Left ventricle myocardium inferior (tissue), 1 donor: Measurements from ENCODE around the gene PPP1R12B. TPM values are rescaled to one million over a fixed set of nuclear protein-coding genes. Genes with fewer than 3 reads are reported as not detected.
A peak's percentile ranks its signal among the peaks of the same experiment; 100 is the strongest.
"Not testable (repeated sequence)": the region's sequence is repeated elsewhere in the genome, so short reads cannot be mapped to it uniquely, and the experiment has no call there.

Experiments
- DNase-seq: peaks from one replicate; pipeline ENCODE4 v3.0.0-alpha.2; 2020
- H3K27ac ChIP-seq: fragments of 200-600 bp; replicated peaks from 2 replicates; pipeline ENCODE4 v1.8.0; 2021
- H3K27me3 ChIP-seq: fragments of 200-600 bp; 2 replicates; pipeline ENCODE4 v1.8.0; 2021; ENCODE audit warnings: low read depth
- H3K36me3 ChIP-seq: fragments of 200-600 bp; 2 replicates; pipeline ENCODE4 v1.8.0; 2021
- H3K4me1 ChIP-seq: fragments of 200-600 bp; 2 replicates; pipeline ENCODE4 v1.8.0; 2021
- H3K4me3 ChIP-seq: fragments of 200-600 bp; 2 replicates; pipeline ENCODE4 v1.8.0; 2021; ENCODE audit warnings: mild to moderate bottlenecking, moderate library complexity
- H3K9me3 ChIP-seq: fragments of 200-600 bp; replicated peaks from 2 replicates; pipeline ENCODE4 v1.8.0; 2021
- CTCF ChIP-seq: fragments of 200-600 bp; IDR thresholded peaks from 2 replicates; pipeline ENCODE4 v1.8.0; 2021; ENCODE audit warnings: antibody characterized with exemption, mild to moderate bottlenecking, borderline replicate concordance
- intact Hi-C: fragments of 100-400 bp; cut with micrococcal nuclease; formaldehyde crosslinking; loops from one replicate; pipeline ENCODE4 v1.11.0; 2022
- total RNA-seq: library from RNA; stranded (reverse); fragmentation: NEBNext Ultra II Directional; extraction: Animal tissue kit (Norgen Biotek cat#: 25700); gene quantifications from one replicate; pipeline ENCODE4 v1.2.1, GENCODE V29; 2021
- donor health status: DM: no; HTN: yes; CAD: no; lungs with severe emphysema.

Gene PPP1R12B
- total RNA-seq, 1 donor from 2014 or later = 706 TPM

GRCh38 chr1:202625416-202626360 lies 277.2 kb downstream of the PPP1R12B start:
- H3K27me3 ChIP-seq = peaks cover 3% of the 10 kb centered on the region
- H3K27ac ChIP-seq = no peak overlapping the region
- DNase-seq = peak; percentile 72
- TF ChIP-seq CTCF = peak; percentile 82
- H3K4me3 ChIP-seq = no peak overlapping the region
- peaks cover 35% of the 10 kb centered on the region for H3K4me1 ChIP-seq
- intact Hi-C loops = no loop called here
- no peaks in the 10 kb centered on the region for H3K36me3 ChIP-seq
- no peaks in the 10 kb centered on the region for H3K9me3 ChIP-seq

- Histone ChIP-seq H3K27me3 (peaks cover 15% of the 10 kb centered on the region), H3K4me1 (peaks cover 35% of the 10 kb centered on the region), H3K27ac (peak overlapping the region; percentile 32)
- H3K9me3 ChIP-seq, DNase-seq, H3K36me3 ChIP-seq, intact Hi-C loops, H3K4me3 ChIP-seq: not testable (repeated sequence)
Measured at GRCh38 chr1:202627036-202627435, 278.5 kb downstream of the PPP1R12B start.

- no peak overlapping the region for H3K4me3 ChIP-seq
- no peaks in the 10 kb centered on the region for H3K36me3 ChIP-seq
- H3K4me1 ChIP-seq = peaks cover 30% of the 10 kb centered on the region
- no peak overlapping the region for H3K27ac ChIP-seq
- no peak for DNase-seq
- H3K9me3 ChIP-seq = no peaks in the 10 kb centered on the region
- peaks cover 23% of the 10 kb centered on the region for H3K27me3 ChIP-seq
- intact Hi-C loops = no loop called here
- no peak for TF ChIP-seq CTCF
Measured at GRCh38 chr1:202627841-202628565, 279.5 kb downstream of the PPP1R12B start.

- intact Hi-C loops = no loop called here
Measured at GRCh38 chr1:202628646-202629215, 280.2 kb downstream of the PPP1R12B start.

GRCh38 chr1:202629257-202629811 lies 280.8 kb downstream of the PPP1R12B start:
- DNase-seq, intact Hi-C loops, H3K27ac ChIP-seq, H3K36me3 ChIP-seq, H3K9me3 ChIP-seq, H3K4me3 ChIP-seq: not testable (repeated sequence)
- Histone ChIP-seq H3K27me3 (peaks cover 36% of the 10 kb centered on the region), H3K4me1 (peaks cover 23% of the 10 kb centered on the region)

More at GRCh38 chr1:202628646-202629215, 280.2 kb downstream of the PPP1R12B start:
- no peak for DNase-seq
- peaks cover 30% of the 10 kb centered on the region for H3K27me3 ChIP-seq
- H3K4me3 ChIP-seq = no peak overlapping the region
- no peak for TF ChIP-seq CTCF
- H3K36me3 ChIP-seq = no peaks in the 10 kb centered on the region
- H3K27ac ChIP-seq = no peak overlapping the region
- no peaks in the 10 kb centered on the region for H3K9me3 ChIP-seq
- peaks cover 23% of the 10 kb centered on the region for H3K4me1 ChIP-seq

- H3K4me3 ChIP-seq, H3K9me3 ChIP-seq, DNase-seq, intact Hi-C loops, H3K36me3 ChIP-seq, H3K27ac ChIP-seq: not testable (repeated sequence)
- Histone ChIP-seq H3K27me3 (peaks cover 42% of the 10 kb centered on the region), H3K4me1 (peaks cover 23% of the 10 kb centered on the region)
Measured at GRCh38 chr1:202630096-202630495, 281.6 kb downstream of the PPP1R12B start.
